Left ventricle myocardium superior (tissue), 1 donor: ENCODE measurements around the gene GNA14. TPM values are rescaled to one million over a fixed set of nuclear protein-coding genes. Genes with fewer than 3 reads are reported as not detected.
A peak's percentile ranks its signal among the peaks of the same experiment; 100 is the strongest.
"Not testable (repeated sequence)": the region's sequence is repeated elsewhere in the genome, so short reads cannot be mapped to it uniquely, and the experiment has no call there.

ENCODE experiments used
- ATAC-seq: fragments of 200-7000 bp; cut with Tn5 transposase; one replicate; pipeline ENCODE4 v1.9.1; 2020; ENCODE audit warnings: mild to moderate bottlenecking, moderate library complexity
- DNase-seq: peaks from one replicate; pipeline ENCODE4 v3.0.0-alpha.2; 2020
- intact Hi-C: fragments of 100-400 bp; cut with micrococcal nuclease; formaldehyde crosslinking; loops from one replicate; pipeline ENCODE4 v1.11.0; 2022
- total RNA-seq: library from RNA; stranded (reverse); fragmentation: NEBNext Ultra II Directional; extraction: Animal tissue kit (Norgen Biotek cat#: 25700); gene quantifications from one replicate; pipeline ENCODE4 v1.2.1, GENCODE V29; 2021
- donor health status: DM: no; HTN: yes; CAD: no; lungs with severe emphysema.

GNA14 gene
- total RNA-seq, 1 donor from 2014 or later = 1.7 TPM

DNA sequence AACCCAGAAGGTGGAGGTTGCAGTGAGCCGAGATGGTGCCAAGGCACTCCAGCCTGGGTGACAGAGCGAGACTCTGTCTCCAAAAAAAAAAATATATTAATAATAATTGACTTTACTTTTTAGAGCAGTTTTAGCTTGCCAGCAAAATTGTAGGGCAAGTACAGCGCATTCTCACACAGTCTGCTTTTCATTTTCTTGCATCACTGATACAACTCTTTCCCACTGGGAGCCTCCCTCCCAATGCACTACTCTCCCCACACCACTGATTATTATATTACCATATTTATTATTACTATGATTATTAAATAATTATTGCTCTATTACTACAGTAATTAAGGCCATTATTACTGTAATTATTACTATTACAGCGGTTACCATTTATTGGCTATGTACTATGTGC is 212.8 kb downstream of the GNA14 start:
- ATAC-seq = peak; percentile 79
- intact Hi-C loops = no loop called here
- DNase-seq = no peak

DNA sequence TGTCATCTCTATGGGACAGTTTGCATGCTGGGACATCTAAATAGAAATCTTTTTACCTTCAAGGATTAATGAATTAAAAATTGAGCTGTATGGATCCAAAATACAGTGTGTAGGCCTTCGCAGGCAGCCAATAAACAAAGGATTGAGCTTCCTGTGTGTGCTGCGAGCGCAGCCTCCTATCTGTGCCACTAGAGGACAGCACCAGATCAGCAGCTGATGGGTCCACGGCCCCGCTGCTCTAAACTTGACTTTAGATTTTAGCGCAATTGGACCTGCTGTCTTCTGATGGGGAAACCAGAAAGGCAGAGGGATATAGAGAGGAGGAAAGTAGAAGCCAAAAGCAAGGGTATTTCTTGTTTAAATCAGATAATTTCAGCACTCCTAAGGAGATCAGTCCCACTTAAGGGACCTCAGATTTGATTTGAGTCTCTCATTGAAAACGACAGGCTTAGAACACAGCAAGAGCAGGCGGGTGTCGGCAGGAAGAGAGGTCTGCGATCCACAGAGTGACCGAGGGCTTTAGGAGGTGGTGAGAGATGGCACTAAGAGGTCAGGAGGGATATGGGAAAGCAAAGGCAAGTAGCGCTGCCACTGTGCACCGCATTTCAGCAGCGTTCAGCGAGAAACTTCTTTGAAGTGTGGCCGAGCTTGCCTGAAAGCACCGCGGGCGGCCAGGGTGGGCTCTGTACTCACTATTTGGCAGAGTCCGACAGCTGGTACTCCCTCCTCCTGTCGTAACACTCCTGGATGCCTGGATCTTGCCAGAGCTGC is 214.3 kb downstream of the GNA14 start:
- peak; percentile 82 for ATAC-seq
- peak; percentile 68 for DNase-seq
- intact Hi-C loops = no loop called here

DNA sequence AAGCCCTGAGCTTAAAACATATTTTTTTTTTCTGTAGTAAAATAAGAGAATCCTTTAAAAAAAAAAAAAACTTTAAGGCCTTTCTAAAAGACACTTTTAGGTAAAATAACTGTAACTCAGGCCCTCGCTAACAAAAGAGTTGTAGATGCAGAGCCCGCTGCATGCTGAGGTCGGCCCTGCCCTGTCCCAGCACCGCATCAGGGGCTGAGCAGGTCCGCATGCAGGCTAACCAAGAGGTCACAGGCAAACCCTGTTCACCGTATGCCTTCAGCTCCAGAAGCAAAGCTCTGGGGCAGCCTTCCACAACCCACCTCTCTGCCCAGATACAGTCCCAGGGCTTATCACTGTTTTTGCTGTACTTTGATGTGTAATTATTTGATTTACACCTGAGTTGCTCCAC is 216.1 kb downstream of the GNA14 start:
- intact Hi-C loops = no loop called here
- ATAC-seq (no peak), DNase-seq (no peak)

DNA sequence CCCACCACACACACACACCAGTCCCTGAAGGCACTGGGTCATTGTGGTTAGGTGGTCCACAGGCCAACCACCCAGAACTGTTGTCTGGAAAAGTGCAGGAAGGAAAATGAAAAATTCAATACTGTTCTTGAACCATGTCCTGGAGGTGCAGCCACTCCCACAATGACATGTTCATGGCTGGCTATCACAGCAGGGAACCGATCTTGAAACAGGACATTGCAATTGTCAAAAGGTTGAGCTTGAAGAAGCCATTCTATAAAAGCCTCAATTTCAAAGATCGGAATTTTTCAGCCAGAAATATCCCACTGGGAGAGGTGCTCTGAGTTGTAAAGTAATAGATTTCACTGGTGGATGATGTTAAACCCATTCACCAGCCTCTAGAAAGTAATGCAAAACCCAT is 218.2 kb downstream of the GNA14 start:
- DNase-seq = no peak
- intact Hi-C loops = no loop called here
- no peak for ATAC-seq

DNA sequence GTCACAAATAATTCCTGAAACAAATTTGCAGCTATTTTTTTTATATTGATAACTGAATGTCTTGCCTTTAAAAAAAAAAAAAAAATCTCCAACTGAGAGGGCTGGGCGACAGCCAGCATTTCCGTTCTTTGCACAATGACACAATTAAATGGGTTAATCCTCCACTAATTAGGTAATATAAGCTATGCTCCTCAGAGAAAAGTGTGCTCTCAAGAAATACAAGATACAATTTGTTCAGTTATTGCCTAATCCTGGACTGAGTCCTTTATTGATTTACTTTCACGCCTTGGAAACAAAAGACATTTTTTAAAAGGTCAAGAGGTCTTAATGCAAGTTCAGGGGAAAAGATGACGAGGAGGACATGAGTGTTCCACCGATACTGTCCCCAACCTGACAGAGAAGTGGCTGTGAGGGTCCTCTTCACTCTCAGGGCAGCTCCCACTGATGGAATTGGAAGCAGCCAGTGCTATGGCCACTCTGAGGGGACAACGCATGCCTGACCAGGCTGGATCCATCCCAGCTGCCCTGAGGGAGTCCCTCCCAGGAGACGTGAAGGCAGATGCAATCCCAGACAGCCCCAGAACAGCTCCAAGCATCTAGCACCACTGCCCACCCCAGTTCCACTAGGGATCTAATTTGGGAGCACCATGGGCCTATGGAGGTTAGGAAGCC is 220.7 kb downstream of the GNA14 start:
- DNase-seq (no peak), ATAC-seq (no peak)
- intact Hi-C loops = no loop called here

DNA sequence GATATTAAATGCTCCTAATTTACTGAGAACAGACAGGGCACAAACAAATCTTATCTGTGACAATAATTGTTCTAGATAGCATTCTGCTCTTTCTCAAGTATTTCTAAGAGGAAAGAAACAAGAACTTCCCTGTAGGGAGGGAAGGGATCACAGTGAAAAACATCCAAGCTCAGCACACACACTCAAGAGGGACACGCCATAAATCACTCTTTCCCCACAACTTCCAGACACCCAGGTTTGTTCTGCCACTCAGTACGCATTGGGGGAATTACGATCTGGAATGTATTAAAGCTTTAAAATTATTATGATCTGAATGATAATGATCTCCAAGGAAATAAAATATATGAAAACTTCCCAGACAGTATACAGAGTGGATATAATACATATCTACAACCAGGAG is 221.4 kb downstream of the GNA14 start:
- no peak for ATAC-seq
- intact Hi-C loops = no loop called here
- no peak for DNase-seq

DNA sequence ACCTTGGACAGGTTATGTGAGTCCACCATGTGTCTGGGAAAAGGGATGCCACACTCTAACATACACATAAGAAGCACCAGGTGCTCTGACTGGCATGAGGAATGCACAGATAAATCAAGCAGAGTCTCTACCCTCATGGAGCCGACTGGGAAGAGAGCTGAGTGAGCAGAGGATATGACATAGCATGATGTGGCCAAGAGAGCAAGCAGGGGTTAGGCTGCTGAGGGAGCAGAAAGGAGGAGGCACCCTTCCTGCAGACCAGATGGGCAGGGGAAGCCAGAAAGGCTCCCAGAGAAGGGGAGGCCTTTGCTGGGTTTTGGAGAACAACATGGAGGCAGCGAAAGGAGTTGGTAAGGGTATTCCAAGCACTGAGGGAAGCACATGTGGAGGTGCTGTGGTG is 223.1 kb downstream of the GNA14 start:
- ATAC-seq (no peak), DNase-seq (no peak)
- intact Hi-C loops = no loop called here

DNA sequence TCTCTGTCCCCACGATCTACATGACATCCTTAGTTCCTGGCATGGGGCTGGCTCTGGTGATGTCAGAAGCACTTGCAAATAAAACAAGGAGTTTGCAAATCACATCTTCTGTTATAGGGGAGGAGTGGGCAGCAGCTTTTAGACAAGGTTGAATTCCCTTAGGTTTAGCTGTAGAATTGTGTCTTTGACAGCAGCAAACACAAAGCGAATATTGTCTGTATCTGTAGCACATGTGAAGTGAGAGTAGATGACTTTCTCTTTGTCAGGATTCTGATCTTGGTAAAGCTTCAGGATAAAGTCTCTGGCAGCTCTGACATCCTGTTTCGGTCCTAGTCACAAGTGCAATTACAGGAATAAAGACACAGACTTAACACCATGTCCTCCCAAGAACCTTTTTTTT is 224.3 kb downstream of the GNA14 start:
- intact Hi-C loops = no loop called here
- no peak for ATAC-seq
- DNase-seq = no peak

DNA sequence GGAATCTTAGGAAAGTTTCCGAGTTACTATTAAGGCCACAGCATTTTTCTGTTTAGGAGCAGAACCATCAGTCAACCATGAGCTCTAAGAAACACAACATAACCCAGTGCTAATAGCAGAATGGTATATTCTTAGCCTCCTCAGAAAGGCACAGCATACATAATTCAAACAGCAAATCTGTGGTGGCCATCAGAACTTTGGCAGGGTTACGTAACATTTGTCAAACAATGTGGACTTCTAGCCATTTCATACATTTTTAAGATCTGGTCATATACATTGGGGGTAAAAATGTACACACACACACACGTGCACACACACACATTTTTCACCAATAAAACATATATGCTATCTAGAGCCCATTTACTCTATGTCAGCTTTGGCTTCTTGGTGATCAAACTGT is 225.2 kb downstream of the GNA14 start:
- ATAC-seq (no peak), DNase-seq (no peak)
- intact Hi-C loops = no loop called here

DNA sequence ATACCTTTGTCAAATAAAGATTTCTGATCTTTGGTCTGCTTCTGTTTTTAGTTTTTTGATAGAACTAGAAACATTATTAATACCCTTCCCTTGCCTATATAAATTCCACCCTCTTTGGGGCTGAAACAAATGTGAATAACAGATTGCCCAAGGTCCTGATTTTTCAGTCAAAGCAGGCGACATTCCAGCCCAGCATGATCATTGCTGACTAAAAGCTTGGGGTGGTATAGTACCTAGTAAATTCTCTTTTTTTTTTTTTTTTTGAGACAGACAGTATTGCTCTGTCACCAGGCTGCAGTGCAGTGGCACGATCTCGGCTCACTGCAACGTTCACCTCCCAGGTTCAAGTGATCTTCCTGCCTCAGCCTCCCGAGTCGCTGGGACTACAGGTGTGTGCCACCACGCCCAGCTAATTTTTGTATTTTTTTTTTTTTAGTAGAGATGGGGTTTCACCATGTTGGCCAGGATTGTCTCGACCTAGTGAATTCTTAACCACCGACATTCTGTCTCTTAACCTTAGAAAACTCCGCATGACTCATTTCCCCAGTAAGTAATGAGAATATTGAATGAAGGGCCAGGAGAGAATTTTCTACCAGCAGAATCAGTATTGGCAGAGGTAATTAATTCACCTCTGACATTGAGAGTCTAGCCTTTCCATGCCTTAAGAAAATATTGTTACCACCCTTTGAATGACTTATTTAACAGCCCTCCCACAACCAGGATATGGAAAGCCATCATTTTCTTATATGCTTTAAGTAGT is 226.4 kb downstream of the GNA14 start:
- no peak for ATAC-seq
- no peak for DNase-seq
- intact Hi-C loops = no loop called here

DNA sequence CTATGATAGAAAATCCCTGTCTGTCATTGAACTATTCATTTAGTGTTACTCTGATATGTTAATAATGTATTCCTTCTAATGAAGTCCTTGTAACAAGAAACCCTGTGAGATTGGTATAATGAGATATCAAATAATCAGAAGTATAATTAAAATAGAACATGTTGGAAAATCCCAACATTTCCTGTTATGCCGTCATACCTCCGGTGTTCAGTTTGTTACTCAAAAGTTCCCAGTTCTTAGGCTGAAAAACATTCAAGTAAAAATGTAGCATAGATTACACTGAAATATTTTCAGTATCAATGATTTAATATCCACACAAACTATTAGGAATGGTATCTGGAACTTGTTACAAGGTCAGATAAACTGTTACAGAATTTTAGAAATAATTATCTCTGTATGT is 227.5 kb downstream of the GNA14 start:
- intact Hi-C loops = no loop called here

DNA sequence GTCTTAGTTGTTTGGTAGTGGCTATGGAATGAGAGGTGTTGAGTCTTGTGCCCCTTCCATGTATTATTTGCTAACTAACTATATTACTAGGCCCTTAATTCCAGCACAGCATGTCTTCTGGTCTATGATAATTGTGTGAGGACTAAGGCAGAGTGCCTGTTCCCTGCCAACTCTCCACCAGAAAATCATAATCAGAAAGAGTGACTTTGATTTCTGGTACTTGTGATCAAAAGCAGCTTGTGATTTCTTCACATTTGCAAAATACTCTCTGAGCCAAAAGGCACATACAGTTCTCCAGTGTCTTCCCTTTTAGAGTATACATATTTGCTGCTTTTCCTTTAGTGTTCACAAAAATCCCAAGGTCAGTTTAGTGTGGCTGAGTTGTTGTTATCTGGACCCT is 229.9 kb downstream of the GNA14 start:
- DNase-seq = no peak
- ATAC-seq = no peak
- intact Hi-C loops = no loop called here

More for the DNA sequence above, 227.5 kb downstream of the GNA14 start:
- DNase-seq (no peak), ATAC-seq (no peak)

DNA sequence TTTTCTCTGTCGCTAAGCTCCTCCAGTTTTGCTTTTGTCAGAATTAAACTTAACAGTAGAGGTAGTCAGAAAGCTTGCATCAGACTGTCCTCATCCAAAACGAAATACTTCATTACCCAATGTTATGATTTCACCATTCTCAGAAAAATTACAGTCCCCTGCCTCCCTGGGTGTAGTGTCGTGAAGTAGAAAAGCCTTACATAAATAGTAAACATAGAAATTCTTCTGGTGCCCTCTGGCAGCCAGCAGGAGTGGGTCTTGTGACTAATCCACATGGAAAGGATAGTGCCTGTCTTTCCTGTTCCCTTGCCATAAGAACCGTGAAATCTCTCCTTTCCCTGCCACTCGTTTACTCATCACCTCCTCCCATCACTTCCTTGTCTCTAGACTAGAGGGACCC is 230.6 kb downstream of the GNA14 start:
- intact Hi-C loops = no loop called here
- no peak for ATAC-seq

DNA sequence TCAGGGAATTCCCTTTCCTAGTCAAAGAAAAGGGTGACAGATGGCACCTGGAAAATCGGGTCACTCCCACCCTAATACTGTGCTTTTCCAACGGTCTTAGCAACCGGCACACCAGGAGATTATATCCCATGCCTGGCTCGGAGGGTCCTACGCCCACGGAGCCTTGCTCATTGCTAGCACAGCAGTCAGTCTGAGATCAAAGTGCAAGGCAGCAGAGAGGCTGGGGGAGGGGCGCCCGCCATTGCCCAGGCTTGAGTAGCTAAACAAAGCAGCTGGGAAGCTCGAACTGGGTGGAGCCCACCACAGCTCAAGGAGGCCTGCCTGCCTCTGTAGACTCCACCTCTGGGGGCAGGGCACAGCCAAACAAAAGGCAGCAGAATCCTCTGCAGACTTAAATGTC is 239.6 kb downstream of the GNA14 start:
- DNase-seq, intact Hi-C loops, ATAC-seq: not testable (repeated sequence)

More for the DNA sequence above, 230.6 kb downstream of the GNA14 start:
- no peak for DNase-seq

DNA sequence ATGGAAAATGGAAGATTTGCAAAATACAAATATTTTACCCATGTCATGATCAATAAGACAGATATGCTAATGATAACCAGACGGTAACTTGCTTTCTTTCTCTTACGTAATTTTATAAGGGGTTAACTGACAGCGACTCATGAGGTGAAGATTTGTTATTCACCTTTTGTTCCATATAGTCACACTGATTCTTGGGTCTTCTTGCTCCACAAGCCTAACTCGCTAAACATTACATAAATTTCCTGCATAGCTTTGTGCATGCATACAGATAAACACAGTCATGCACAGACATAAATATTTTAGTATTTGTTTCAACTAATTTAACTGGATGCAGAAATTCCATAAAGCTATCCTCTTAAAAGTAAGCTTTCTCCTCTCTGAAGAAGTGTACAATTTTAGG is 244.9 kb downstream of the GNA14 start:
- intact Hi-C loops = no loop called here
- DNase-seq = no peak
- ATAC-seq = no peak

DNA sequence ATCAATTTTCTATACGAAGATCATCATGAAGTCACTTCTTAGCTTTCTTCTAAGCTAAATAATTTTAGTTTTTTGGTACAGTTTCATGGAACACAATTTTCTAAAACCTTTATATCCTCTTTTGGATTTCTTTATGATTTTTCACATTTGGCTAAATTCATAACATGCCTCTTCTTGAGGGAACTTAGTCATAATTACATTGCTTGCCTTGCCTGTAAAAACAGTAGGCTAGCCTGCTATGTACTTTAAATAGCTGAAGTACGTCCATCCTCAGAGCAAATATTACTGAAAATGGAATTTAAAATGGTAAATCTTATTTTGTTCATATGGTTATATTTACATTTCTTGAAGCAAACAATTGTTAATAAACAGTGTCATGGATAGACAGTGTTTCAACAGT is 245.8 kb downstream of the GNA14 start:
- no peak for ATAC-seq
- intact Hi-C loops = no loop called here
- DNase-seq = no peak

DNA sequence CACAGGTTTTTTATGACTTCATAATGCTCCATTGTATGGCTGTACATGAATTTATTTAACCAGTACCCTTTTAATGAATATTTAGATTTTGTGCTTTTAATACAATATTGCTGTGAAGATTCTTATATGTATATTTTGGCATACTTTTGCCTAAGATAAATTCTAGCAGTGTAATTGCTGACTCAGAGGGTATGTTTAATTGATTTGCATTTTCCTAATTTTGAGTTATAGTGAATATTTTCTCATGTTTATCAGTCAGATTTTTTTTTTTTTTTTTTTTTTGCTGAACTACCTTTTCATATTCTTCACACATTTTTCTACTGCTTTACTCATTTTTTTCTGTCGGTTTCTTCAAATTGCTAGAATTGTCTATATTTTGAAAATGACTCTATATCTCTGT is 248.2 kb downstream of the GNA14 start:
- intact Hi-C loops = no loop called here
- ATAC-seq (no peak), DNase-seq (no peak)

DNA sequence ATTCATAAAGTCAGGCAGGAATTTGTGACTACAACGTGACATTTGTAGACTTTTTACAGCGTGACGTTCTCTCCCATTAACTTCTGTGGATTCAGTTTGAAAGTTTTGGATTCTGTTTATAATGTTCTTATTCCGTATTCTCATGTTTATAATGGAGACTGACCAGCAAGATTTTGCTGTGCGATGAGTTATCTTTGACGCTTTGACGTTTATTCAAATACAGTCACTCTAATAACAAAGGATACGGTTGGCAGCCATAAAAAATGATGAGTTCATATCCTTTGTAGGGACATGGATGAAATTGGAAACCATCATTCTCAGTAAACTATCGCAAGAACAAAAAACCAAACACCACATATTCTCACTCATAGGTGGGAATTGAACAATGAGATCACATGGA is 249.5 kb downstream of the GNA14 start:
- ATAC-seq, intact Hi-C loops, DNase-seq: not testable (repeated sequence)

DNA sequence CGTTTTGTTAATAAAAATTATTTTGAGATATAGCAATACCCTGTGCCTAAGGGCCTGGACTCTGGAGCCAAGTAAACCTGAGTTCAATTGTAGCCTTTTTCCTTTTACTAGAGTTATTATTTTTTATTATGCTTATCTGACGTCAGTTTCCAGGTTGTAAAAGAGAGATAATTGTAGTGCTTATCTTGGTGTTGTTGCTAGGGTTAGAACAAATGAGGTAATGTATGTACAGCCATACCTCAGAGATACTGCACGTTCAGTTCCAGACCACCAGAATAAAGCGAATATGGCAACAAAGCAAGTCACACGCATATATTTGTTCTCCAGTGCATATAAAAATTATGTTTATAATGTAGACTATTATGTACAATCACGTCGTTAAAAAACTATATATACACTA is 255.8 kb downstream of the GNA14 start:
- ATAC-seq (no peak), DNase-seq (no peak)
- intact Hi-C loops = no loop called here

DNA sequence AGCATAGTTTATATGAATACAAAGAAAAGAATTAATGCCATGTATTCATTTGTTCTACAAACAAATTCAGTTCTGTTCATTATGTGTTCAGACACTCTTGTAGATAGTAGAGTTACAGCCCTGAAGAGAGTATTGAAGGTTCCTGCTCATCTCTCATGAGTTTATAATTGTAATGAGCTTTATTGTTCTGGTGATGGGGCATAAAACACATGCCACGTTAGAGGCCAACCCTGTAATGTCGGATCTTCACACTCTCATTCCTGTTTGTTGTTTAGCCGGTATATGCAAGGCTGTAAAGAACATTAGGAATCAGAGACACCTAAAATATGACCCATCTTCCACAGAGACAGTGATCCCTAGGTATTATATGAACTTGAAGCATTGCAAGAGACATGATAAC is 256.3 kb downstream of the GNA14 start:
- DNase-seq (no peak), ATAC-seq (no peak)
- intact Hi-C loops = no loop called here
